ENCODE results near the gene CHD6.

CHD6 gene

GRCh38 chr20:41357424-41358163 is 260.6 kb downstream of the CHD6 start:
- H3K4me3 ChIP-seq (ENCODE audit: low read length): no peak overlapping the region
- no peak for TF ChIP-seq ZNF274 (IDR thresholded peaks at IDR 0.05; ENCODE audit: low read depth, low read length)

GRCh38 chr20:41356951-41357350 is 261.2 kb downstream of the CHD6 start:
- no peak for TF ChIP-seq ZNF274 (IDR thresholded peaks at IDR 0.05; ENCODE audit: low read depth, low read length)
- no peak overlapping the region for H3K4me3 ChIP-seq (ENCODE audit: low read length)

GRCh38 chr20:41355598-41356203 is 262.5 kb downstream of the CHD6 start:
- no peak for TF ChIP-seq ZNF274 (IDR thresholded peaks at IDR 0.05; ENCODE audit: low read depth, low read length)
- no peak overlapping the region for H3K4me3 ChIP-seq (ENCODE audit: low read length)

- TF ChIP-seq ZNF274 (IDR thresholded peaks at IDR 0.05; ENCODE audit: low read depth, low read length): no peak
- no peak overlapping the region for H3K4me3 ChIP-seq (ENCODE audit: low read length)
Observed at GRCh38 chr20:41355192-41355591, 263.0 kb downstream of the CHD6 start.

- TF ChIP-seq ZNF274 (IDR thresholded peaks at IDR 0.05; ENCODE audit: low read depth, low read length): no peak
- no peak overlapping the region for H3K4me3 ChIP-seq (ENCODE audit: low read length)
Observed at GRCh38 chr20:41353530-41353929, 264.6 kb downstream of the CHD6 start.

- no peak for TF ChIP-seq ZNF274 (IDR thresholded peaks at IDR 0.05; ENCODE audit: low read depth, low read length)
- no peak overlapping the region for H3K4me3 ChIP-seq (ENCODE audit: low read length)
Observed at GRCh38 chr20:41352666-41353065, 265.5 kb downstream of the CHD6 start.

- TF ChIP-seq ZNF274 (IDR thresholded peaks at IDR 0.05; ENCODE audit: low read depth, low read length): no peak
- no peak overlapping the region for H3K4me3 ChIP-seq (ENCODE audit: low read length)
Observed at GRCh38 chr20:41352106-41352505, 266.1 kb downstream of the CHD6 start.

All from GM08714 (cell line).